GM23248 (cell line): ENCODE measurements around the gene FGF1. TPM values are rescaled to one million over a fixed set of nuclear protein-coding genes. Genes with fewer than 3 reads are reported as not detected.

ENCODE experiments used
- DNase-seq: peaks from one replicate; pipeline ENCODE4 v3.0.0-alpha.2; 2015
- H2AFZ ChIP-seq: fragments of 200-600 bp; sonication (generic); 2 replicates; pipeline ENCODE4 v1.6.1; 2016; ENCODE audit warnings: antibody characterized with exemption
- H3F3A ChIP-seq: fragments of 200-600 bp; sonication (generic); 2 replicates; pipeline ENCODE4 v1.6.1; 2016; ENCODE audit warnings: mild to moderate bottlenecking, antibody characterized with exemption, mixed run types; ENCODE audit not compliant: insufficient read depth
- H3K27ac ChIP-seq: fragments of 200-600 bp; sonication (generic); 2 replicates; pipeline ENCODE4 v1.5.1; 2016; ENCODE audit warnings: mild to moderate bottlenecking
- H3K27me3 ChIP-seq: fragments of 200-600 bp; sonication (generic); replicated peaks from 2 replicates; pipeline ENCODE4 v1.6.1; 2016; ENCODE audit warnings: mild to moderate bottlenecking; ENCODE audit not compliant: insufficient read depth
- H3K36me3 ChIP-seq: fragments of 200-600 bp; sonication (generic); 2 replicates; pipeline ENCODE4 v1.6.1; 2016; ENCODE audit warnings: low read depth, mild to moderate bottlenecking
- H3K4me1 ChIP-seq: fragments of 200-600 bp; sonication (generic); 2 replicates; pipeline ENCODE4 v1.6.1; 2016; ENCODE audit warnings: mild to moderate bottlenecking; ENCODE audit not compliant: insufficient read depth
- H3K4me2 ChIP-seq: fragments of 200-600 bp; sonication (generic); one replicate; pipeline ENCODE4 v1.6.1; 2016; ENCODE audit warnings: mild to moderate bottlenecking; ENCODE audit not compliant: unreplicated experiment
- H3K4me3 ChIP-seq: fragments of 200-600 bp; sonication (generic); 2 replicates; pipeline ENCODE4 v1.5.1; 2016; ENCODE audit warnings: mild to moderate bottlenecking
- H3K79me2 ChIP-seq: fragments of 200-600 bp; sonication (generic); 2 replicates; pipeline ENCODE4 v1.6.1; 2016; ENCODE audit warnings: mild to moderate bottlenecking; ENCODE audit not compliant: insufficient read depth
- H3K9ac ChIP-seq: fragments of 200-600 bp; sonication (generic); 2 replicates; pipeline ENCODE4 v1.6.1; 2016; ENCODE audit warnings: mild to moderate bottlenecking
- H3K9me2 ChIP-seq: fragments of 200-600 bp; sonication (generic); 2 replicates; pipeline ENCODE4 v1.6.1; 2016; ENCODE audit warnings: mixed run types, mild to moderate bottlenecking, moderate library complexity; ENCODE audit not compliant: insufficient read depth
- H3K9me3 ChIP-seq: fragments of 200-600 bp; sonication (generic); one replicate; pipeline ENCODE4 v1.6.1; 2017; ENCODE audit warnings: low read depth
- H4K20me1 ChIP-seq: fragments of 200-600 bp; sonication (generic); 2 replicates; pipeline ENCODE4 v1.6.0; 2016; ENCODE audit not compliant: insufficient read depth
- EZH2 ChIP-seq: fragments of 200-600 bp; sonication (generic); IDR thresholded peaks from 2 replicates; pipeline ENCODE4 v1.6.1; 2018; ENCODE audit warnings: antibody characterized with exemption, mild to moderate bottlenecking; ENCODE audit not compliant: insufficient read depth, poor library complexity, severe bottlenecking
- EZH2phosphoT487 ChIP-seq: fragments of 200-600 bp; sonication (generic); IDR thresholded peaks from 2 replicates; pipeline ENCODE4 v1.6.1; 2018; ENCODE audit warnings: antibody characterized with exemption, moderate library complexity, mild to moderate bottlenecking, low read depth; ENCODE audit not compliant: insufficient read depth
- WGBS, 2 experiments: methylation state at CpG; one replicate each; pipeline ENCODE4 v1.1.6; 2015 to 2017; ENCODE audit warnings: low lambda C conversion rate in 2 of 2, low coverage in 1 of 2; ENCODE audit errors: missing lambda C conversion rate in 2 of 2; 5-methylcytosine and 5-hydroxymethylcytosine counted together
- in situ Hi-C: fragments of 300-500 bp; cut with MboI; formaldehyde crosslinking; loops from 2 replicates; pipeline ENCODE4 v1.15.0; 2020
- polyA plus RNA-seq: library from polyadenylated mRNA; unstranded; fragments of >200 nt; fragmentation: Nextera tagmentation; extraction: Ambion mirVana; gene quantifications from 2 replicates; pipeline ENCODE4 v1.2.1, GENCODE V29; 2016
- total RNA-seq: library from RNA; depleted of rRNA; stranded (reverse); fragments of >200 nt; shearing (Covaris generic); gene quantifications from 2 replicates; pipeline ENCODE4 v1.2.3, GENCODE V29; 2014

FGF1 gene
- total and polyA plus RNA-seq, 2 experiments from 2014 or later = 13.8 to 29.6 TPM

- H4K20me1 ChIP-seq = no peaks in the 10 kb centered on the region
- no peaks in the 10 kb centered on the region for H3K79me2 ChIP-seq
- in situ Hi-C loops = loop anchor here (25.0 kb wide), 1 partner anchor 522 kb away; no protein-coding TSS in a partner anchor
- no peaks in the 10 kb centered on the region for H3F3A ChIP-seq
- TF ChIP-seq EZH2phosphoT487 = no peak
- TF ChIP-seq EZH2 = no peak
- no peaks in the 10 kb centered on the region for H3K9me2 ChIP-seq
- no peak overlapping the region for H3K4me2 ChIP-seq
- no peak for DNase-seq
- no peak overlapping the region for H3K4me3 ChIP-seq
- no peaks in the 10 kb centered on the region for H3K27me3 ChIP-seq
- H3K9me3 ChIP-seq = no peaks in the 10 kb centered on the region
- H3K4me1 ChIP-seq = no peaks in the 10 kb centered on the region
- no peak overlapping the region for H3K27ac ChIP-seq
- WGBS, 2 experiments = 95 to 96% methylated on average over 5 of the region's 5 CpGs
- H3K36me3 ChIP-seq = no peaks in the 10 kb centered on the region
- no peak overlapping the region for H3K9ac ChIP-seq
- no peak overlapping the region for H2AFZ ChIP-seq
Measured at GRCh38 chr5:142683881-142684505, 1.9 kb downstream of the FGF1 start.

DNA sequence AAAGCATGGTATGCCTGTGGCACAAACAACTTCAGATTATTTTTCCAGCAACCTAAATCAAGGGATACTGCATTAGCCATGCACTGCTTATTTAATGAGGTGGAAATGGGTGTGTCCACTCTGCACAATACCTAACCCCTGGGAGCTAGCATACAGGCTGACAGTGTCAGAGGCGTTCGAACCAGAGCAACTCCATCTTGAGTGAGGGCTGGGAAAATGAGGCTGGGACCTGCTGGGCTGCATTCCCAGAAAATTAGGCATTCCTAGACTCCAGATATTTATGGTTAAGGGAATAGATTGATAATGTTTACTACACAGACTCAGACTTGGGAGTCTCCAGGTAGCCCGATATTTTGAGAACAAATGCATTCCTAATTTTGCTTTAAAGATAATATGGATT, 2.8 kb downstream of the FGF1 start:
- Histone ChIP-seq H2AFZ (no peak overlapping the region), H3K27ac (no peak overlapping the region), H3K9me2 (no peaks in the 10 kb centered on the region), H3K4me2 (no peak overlapping the region), H3K36me3 (no peaks in the 10 kb centered on the region), H3K4me1 (no peaks in the 10 kb centered on the region), H4K20me1 (no peaks in the 10 kb centered on the region), H3K9ac (no peak overlapping the region), H3K27me3 (no peaks in the 10 kb centered on the region), H3K4me3 (no peak overlapping the region), H3F3A (no peaks in the 10 kb centered on the region), H3K79me2 (no peaks in the 10 kb centered on the region), H3K9me3 (no peaks in the 10 kb centered on the region)
- 96 to 97% methylated on average over 3 of the region's 3 CpGs for WGBS, 2 experiments
- no peak for TF ChIP-seq EZH2phosphoT487
- TF ChIP-seq EZH2 = no peak
- DNase-seq = no peak
- in situ Hi-C loops = loop anchor here (25.0 kb wide), 1 partner anchor 521 kb away; no protein-coding TSS in a partner anchor

DNA sequence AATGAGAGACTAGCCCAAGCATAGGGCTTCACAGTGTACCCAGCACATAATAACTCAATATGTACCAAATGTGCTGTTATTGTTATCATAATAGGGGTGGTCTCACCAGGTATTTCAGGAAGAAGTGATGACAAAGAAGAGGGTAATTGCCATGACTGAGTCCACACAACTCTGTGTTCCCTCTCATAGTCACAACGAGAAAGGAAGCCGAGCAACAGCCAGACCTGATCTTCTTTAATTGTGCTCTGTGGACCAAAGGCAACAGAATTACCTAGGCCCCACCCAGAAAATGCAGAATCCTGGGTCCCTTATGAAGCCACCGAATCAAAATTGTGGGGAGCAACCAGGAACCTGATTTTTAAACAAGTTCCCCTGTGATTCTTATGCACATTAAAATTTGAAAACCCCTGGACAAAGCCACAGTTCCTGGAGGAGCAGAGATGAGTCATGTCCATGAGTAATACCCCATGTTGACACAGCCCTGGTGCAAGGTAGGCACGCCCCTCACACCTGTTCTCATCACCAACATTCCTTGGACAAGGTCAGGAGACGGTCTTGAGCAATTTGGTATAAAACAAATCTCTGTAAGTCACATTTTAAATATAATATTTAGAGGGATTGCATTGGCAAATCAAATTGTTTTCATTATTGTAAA, 5.2 kb downstream of the FGF1 start:
- 83 to 84% methylated on average over 5 of the region's 5 CpGs for WGBS, 2 experiments
- Histone ChIP-seq H4K20me1 (no peaks in the 10 kb centered on the region), H3F3A (peaks cover 15% of the 10 kb centered on the region), H3K4me1 (peaks cover 9% of the 10 kb centered on the region; the same call in 1 of the 2 replicates), H3K9me2 (no peaks in the 10 kb centered on the region), H3K9ac (no peak overlapping the region), H3K4me3 (no peak overlapping the region), H3K27me3 (no peaks in the 10 kb centered on the region), H3K36me3 (no peaks in the 10 kb centered on the region), H2AFZ (no peak overlapping the region), H3K27ac (no peak overlapping the region), H3K79me2 (no peaks in the 10 kb centered on the region), H3K9me3 (no peaks in the 10 kb centered on the region), H3K4me2 (no peak overlapping the region)
- in situ Hi-C loops = loop anchor here (25.0 kb wide), 1 partner anchor 518 kb away; no protein-coding TSS in a partner anchor
- TF ChIP-seq EZH2 (no peak), EZH2phosphoT487 (no peak)
- DNase-seq = peak; percentile 63

DNA sequence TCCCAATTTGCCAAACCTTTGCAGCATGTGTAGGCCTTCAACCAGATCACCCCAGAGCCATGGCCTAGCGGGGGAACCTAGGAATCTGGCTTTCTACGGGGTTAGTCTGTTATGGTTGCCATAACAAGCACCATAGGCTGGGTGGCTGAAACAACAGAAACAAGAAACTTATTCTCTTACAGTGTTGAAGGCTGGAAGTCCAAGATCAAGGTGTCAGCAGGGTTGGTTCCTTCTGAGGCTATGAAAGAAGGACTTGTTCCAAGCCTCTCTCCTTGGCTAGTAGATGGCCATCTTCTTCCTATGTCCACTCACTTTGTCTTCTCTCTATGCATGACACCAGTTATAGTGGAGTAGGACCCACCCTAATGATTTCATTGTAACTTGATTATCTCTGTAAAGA, 6.1 kb downstream of the FGF1 start:
- TF ChIP-seq EZH2 (no peak), EZH2phosphoT487 (no peak)
- H3K4me2 ChIP-seq = no peak overlapping the region
- H3K9me2 ChIP-seq = no peaks in the 10 kb centered on the region
- DNase-seq = no peak
- H3K27ac ChIP-seq = no peak overlapping the region
- H3K9ac ChIP-seq = no peak overlapping the region
- H3K79me2 ChIP-seq = no peaks in the 10 kb centered on the region
- no peak overlapping the region for H3K4me3 ChIP-seq
- H3K4me1 ChIP-seq = peaks cover 13% of the 10 kb centered on the region
- in situ Hi-C loops = loop anchor here (25.0 kb wide), 1 partner anchor 517 kb away; no protein-coding TSS in a partner anchor
- H3F3A ChIP-seq = peaks cover 15% of the 10 kb centered on the region
- H3K27me3 ChIP-seq = no peaks in the 10 kb centered on the region
- H4K20me1 ChIP-seq = no peaks in the 10 kb centered on the region
- H3K36me3 ChIP-seq = no peaks in the 10 kb centered on the region
- no peaks in the 10 kb centered on the region for H3K9me3 ChIP-seq
- no peak overlapping the region for H2AFZ ChIP-seq
- 98 to 100% methylated on average over 2 of the region's 2 CpGs for WGBS, 2 experiments
